Vagina (tissue), 2 donors: Measurements from ENCODE around the gene CLK2.

Experiments
- CTCF ChIP-seq, 3 experiments: fragments of 450-650 bp in 2 of 3; fragments of 200-600 bp in 1 of 3; sonication (generic) in 1 of 3; IDR thresholded peaks; one replicate each; pipeline ENCODE4 v1.5.1; 2017 to 2019; ENCODE audit warnings: antibody characterized with exemption in 3 of 3, mild to moderate bottlenecking in 2 of 3, moderate library complexity in 2 of 3
- POLR2A ChIP-seq, 2 donors: fragments of 450-650 bp; IDR thresholded peaks; one replicate each; pipeline ENCODE4 v1.6.1; 2017; ENCODE audit warnings: antibody characterized with exemption in 2 of 2, mild to moderate bottlenecking in 2 of 2, moderate library complexity in 2 of 2

GRCh38 chr1:155318082-155318481 is 44.8 kb upstream of the CLK2 start:
- TF ChIP-seq CTCF (IDR thresholded peaks at IDR 0.05) (no peak), POLR2A (IDR thresholded peaks at IDR 0.05) (no peak)
